Measurements from ENCODE around the gene GNG8.

GNG8 gene

DNA sequence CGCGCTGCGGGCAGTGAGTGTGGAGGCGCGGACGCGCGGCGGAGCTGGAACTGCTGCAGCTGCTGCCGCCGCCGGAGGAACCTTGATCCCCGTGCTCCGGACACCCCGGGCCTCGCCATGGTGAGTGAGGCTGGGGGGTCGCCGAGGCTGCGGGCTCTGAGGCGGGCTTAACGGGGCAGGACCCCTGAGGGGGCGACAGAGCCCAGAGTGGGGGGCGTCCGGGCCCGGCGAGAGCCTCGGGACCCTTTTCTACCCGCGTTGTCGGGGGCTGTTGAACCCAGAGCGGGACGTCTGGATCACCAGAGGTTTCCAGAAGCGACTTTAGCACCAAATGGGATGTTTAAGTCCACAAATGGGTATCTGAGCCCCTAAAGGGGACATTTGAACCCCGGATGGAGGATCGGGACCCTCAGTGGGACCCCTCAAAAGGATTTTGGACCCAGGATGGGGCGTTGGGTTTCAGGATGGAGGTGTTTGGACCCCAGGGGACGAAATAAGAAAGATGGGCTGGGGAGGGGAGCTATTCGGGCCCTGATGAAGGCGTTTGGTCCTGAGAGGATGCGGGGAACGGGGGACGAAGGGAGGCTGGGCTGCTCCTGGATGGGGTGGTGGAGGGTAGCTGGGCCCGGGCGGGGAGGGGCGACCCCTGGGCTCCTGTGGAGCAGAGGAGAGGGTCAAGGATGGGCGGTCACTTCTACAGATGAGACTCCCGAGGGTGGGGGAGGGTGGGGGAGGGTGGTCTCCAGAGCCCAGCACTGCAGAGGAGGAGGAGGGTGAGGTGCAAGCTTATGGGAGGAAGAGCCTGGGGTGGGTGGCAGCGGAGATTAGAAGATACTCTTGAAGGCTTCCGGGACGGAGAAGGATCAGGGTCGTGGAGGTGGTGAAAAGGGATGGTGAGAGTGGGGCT is 34.4 kb downstream of the GNG8 start, which contains the start of gene CALM3:
Gene CALM3 (plus strand): TSS at position 13 of the 907 bp plus-strand sequence. CDS start 105 bp downstream, at position 118.
- no peak for DNase-seq

DNA sequence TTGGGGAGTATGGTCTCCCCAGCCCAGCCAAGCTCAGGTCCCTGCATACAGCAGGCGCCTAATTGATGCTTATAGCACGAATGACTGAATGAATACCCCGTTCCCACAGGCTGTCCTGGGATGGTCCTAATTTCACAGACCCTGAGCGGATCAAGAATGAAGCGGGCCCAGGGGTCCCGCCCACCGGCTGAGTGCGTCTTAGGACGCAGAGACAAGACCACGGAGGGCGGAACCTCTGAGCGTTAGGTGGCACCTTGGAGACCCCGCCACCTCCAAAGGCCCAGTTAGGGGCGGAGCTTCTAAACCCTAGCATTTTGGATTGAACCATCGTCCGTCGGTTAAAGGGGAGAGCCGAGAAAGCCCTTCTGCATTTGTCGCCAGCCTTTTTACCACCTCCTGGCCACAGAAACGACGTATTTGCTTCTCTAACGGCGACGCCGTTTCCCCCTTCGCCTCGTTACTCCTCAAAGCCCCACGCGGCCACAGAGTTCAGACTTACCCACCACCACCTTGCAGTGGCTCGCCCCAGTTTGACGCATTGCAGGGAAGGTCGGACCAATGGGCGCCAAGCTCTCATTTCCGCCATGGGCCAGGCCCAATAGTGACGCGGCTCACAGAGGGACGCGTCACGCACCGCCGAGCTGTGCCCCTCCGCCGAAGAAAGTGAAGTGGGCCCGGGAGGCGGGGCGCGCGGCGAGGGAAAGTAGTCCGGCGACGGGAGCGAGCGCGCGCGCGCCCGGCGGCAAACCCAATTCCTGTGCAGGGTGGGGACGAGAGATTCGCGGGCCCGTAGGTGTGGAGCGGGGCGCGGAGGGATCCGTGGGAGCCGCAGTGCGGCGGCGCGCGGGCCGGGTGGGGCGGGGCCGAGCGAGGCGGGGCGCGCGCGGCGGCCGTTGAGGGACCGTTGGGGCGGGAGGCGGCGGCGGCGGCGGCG is 35.4 kb downstream of the GNG8 start:
- peak; percentile 94 to 97 for DNase-seq

DNA sequence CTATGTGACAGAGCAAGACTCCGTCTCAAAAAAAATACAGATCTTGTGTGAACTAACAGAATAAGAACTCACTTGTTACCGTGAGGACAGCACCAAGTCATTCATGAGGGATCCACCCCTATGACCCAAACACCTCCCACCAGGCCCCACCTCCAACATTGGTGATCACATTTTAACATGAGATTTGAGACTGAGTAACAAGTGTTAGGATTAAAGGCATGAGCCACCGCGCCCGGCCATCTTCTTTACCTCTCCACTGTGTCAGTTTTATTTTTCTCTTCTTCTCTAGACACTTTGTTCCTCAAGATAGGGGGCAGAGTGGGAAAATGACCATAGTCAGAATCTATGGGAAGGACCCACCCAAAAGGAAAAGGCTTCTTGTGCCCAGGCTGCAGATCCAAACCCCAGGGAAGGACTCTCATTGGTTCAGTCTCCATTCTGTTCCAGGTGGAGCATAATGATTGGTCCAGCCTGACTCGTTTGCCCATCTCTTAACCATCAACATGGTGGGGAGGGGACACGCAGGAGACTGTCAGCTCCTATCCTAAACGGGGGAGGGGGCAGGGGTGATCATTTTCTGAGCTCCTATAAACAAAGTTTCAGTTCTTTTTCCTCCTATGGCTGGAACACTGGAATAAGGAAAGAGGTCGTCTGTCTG is 36.2 kb downstream of the GNG8 start:
- no peak for DNase-seq

DNA sequence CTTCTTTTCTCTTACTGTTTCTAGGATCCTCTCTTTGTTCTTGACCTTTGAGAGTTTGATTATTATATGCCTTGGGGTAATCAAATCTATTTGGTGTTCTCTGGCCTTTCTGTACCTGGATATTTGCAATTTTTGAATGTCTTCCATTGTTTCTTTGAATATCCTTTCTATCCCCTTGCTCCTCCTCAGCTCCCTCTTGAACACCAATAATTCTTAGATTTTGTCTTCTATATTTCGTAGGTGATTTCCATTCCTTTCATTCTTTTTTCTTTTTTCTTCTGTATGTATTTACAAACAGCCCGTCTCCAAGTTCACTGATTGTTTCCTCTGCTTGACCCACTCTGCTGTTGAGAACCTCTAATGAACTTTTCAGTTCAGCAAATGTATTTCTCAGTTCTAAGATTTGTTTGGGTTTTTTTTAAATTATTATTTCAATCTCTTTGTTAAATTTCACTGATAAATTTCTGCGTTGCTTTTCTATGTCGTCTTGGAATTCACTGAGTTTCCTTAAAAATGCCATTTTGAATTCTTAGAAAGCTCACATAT is 37.6 kb downstream of the GNG8 start:
- DNase-seq, result no peak

DNA sequence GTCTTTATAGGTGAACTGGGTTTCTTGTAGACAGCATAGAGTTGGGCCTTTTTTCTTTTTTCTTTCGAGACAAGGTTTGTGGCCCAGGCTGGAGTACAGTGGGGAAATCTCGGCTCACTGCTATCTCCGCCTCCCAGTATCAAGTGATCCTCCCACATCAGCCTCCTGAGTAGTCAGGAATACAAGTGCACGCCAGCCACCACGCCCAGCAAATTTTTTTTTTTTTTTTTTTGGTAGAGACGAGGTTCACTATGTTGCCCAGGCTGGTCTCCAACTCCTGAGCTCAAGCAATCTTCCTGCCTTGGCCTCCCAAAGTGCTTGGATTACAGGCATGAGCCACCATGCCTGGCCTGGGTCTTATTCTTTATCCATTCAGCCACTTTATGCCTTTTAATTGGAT is 40.0 kb downstream of the GNG8 start:
- DNase-seq, result no peak

DNA sequence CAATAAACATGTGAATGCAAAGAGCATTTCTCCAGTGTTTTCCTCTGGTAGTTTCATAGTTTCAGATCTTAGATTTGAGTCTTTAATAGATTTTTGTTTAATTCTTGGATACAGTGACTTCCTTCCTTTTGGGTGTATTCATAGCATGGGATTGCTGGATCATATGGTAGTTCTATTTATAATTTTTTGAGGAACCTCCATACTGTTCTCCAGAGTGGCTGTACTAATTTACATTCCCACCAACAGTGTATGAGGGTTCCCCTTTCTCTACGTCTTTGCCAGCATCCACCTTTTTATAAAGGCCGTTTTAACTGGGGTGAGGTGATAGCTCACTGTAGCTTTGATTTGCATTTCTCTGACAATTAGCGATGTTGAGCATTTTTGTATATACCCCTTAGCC is 44.1 kb downstream of the GNG8 start:
- no peak for DNase-seq

DNA sequence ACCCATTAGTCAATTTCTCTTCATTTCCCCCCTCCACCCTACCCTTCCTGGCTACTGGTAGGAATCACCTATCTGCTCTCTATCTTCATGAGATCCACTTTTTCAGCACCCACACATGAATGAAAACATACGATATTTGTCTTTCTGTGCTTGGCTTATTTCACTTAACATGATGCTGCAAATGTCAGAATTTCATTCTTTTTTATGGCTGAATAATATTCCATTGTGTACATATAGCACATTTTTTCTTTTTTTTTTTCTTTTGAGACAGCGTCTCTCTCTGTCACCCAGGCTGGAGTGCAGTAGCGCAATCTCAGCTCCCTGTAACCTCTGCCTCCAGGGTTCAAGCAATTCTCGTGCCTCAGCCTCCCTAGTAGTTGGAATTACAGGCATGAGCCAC is 44.7 kb downstream of the GNG8 start:
- no peak for DNase-seq

DNA sequence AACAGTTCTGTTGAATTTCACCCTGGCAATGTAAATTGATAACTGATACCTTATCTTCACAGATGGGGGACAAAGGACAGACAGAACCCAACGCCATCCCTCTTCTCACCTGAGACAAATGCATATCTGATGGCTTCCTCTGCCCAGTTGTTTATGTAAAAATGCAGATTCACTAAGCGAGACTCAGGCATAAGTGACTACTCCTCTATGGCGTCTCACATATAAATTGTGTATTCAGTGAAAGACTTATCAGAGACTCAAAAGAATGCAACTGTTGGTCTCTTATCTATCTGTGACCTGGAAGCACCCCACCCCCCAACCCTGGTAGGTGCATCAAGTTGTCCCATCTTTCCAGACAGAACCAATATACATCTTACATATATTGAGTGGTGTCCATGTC is 48.1 kb downstream of the GNG8 start:
- DNase-seq, result no peak

DNA sequence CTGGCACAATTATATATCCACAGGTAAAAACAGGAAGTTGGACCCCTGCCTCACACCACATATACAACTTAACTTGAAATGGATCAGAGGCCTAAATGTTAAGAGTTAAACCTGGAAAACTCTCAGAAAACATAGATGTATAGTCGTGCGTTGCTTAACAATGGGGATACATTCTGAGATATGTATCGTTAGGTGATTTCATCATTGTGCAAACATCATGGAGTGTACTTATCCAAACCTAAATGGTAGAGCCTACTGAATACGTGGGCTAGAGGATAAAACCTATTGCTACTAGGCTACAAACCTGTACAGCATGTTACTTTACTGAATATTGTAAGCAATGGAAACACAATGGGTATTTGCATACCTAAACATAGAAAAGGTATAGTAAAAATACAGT is 49.7 kb downstream of the GNG8 start:
- DNase-seq, result no peak

DNA sequence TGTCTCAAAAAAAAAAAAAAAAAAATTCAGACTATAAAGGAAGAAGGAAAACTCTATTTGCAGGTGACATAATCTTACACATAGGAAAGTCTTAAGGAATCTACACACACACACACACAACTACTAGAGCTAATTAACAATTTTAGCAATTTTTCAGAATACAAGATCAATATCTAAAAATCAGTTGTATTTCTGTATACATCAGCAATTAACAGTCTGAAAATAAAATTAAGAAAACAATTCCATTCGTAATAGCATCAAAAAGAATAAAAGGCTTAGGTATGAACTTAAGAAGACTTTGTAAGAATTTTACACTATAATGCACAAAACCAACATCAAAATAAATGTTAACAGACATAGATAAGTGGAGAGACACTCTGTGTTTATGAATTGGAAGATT is 50.5 kb downstream of the GNG8 start:
- DNase-seq, result no peak

Data from NCI-H2081 (cell line).